ENCODE data around the gene SET.

SET gene

DNA sequence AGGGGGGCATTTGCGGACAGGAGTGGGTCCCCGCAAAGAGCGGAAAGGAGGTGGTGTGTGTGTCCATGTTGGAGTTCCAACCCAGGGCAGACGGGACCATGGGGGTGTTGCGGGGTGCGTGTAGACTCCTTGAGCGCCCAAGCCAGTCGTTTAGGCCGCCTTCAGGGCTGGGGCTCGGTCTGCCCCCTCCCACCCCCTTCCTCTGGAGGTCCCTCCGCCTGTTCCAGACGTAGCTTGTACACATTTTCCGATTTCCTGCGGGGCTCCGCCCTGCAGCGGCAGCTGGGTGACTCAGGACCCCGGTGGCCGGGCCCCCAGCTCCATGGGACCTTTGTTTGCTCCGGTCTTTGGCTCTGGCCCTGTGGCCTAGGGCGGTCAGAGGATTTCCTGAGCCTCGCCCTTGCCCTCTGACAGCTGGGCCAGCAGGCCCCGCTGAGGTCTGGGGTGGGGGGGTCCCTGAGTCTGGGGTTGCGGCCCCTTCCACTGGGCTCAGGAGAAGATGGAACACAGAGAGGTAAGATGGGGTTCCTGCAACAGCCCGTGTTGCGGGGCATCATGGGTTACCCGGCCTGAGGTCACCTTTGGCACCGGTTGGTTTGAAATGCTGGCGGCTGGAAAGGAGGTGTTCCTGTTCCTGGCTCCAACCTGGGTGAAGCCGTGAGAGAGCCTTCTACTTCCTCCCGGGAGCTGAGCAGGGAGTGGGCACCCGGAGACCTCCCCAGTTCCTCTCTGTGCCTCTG is 14.8 kb downstream of the SET start:
- peak in 1 of 2 experiments; percentile 56 for DNase-seq (ENCODE audit: low read depth in 1 of 2, low spot score in 1 of 2)
- TF ChIP-seq, protein P1, sequence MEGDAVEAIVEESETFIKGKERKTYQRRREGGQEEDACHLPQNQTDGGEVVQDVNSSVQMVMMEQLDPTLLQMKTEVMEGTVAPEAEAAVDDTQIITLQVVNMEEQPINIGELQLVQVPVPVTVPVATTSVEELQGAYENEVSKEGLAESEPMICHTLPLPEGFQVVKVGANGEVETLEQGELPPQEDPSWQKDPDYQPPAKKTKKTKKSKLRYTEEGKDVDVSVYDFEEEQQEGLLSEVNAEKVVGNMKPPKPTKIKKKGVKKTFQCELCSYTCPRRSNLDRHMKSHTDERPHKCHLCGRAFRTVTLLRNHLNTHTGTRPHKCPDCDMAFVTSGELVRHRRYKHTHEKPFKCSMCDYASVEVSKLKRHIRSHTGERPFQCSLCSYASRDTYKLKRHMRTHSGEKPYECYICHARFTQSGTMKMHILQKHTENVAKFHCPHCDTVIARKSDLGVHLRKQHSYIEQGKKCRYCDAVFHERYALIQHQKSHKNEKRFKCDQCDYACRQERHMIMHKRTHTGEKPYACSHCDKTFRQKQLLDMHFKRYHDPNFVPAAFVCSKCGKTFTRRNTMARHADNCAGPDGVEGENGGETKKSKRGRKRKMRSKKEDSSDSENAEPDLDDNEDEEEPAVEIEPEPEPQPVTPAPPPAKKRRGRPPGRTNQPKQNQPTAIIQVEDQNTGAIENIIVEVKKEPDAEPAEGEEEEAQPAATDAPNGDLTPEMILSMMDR (IDR thresholded peaks at IDR 0.05; ENCODE audit: insufficient read depth, low read length): no peak
- TF ChIP-seq REST (IDR thresholded peaks at IDR 0.05; ENCODE audit: insufficient replicate concordance, low read depth): no peak
- TF ChIP-seq SPI1 (IDR thresholded peaks at IDR 0.05; ENCODE audit: borderline replicate concordance, low read depth): peak; percentile 26; the same call in 1 of the 2 replicates
- Histone ChIP-seq H3K27ac (replicated peaks) (peak overlapping the region; percentile 33; the same call in 1 of the 2 replicates), H3K27me3 (ENCODE audit: insufficient read depth, poor library complexity, severe bottlenecking) (no peaks in the 10 kb centered on the region), H3K4me3 (replicated peaks; ENCODE audit: insufficient read depth, low read length) (peak overlapping the region; percentile 67)

DNA sequence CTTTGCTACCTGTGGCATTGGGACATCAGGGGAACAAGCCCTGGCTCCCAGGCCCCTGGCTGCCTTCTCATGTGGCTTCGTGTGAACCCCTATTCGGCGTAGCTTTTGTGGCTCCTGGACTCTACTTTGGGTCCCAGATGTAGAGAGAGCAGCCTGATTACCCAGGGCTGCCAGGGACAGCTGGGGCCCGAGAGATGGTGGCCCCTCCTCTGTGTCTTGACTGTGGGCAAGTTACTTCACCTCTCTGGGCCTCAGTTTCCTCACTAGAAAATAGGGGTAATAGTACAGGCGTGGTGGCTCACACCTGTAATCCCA is 15.3 kb downstream of the SET start:
- no peak for DNase-seq (ENCODE audit: low read depth in 1 of 2, low spot score in 1 of 2)
- Histone ChIP-seq H3K27me3 (ENCODE audit: insufficient read depth, poor library complexity, severe bottlenecking) (no peaks in the 10 kb centered on the region), H3K27ac (replicated peaks) (no peak overlapping the region), H3K4me3 (replicated peaks; ENCODE audit: insufficient read depth, low read length) (no peak overlapping the region)
- TF ChIP-seq GABPA (IDR thresholded peaks at IDR 0.05; ENCODE audit: low read depth) (no peak), POLR2AphosphoS5 (IDR thresholded peaks at IDR 0.05; ENCODE audit: low read depth) (no peak), REST (IDR thresholded peaks at IDR 0.05; ENCODE audit: insufficient replicate concordance, low read depth) (no peak), SPI1 (IDR thresholded peaks at IDR 0.05; ENCODE audit: borderline replicate concordance, low read depth) (no peak)
- TF ChIP-seq, protein P1 (IDR thresholded peaks at IDR 0.05; ENCODE audit: insufficient read depth, low read length): no peak

- TF ChIP-seq, protein P1 (IDR thresholded peaks at IDR 0.05; ENCODE audit: insufficient read depth, low read length): no peak
- no peak for TF ChIP-seq REST (IDR thresholded peaks at IDR 0.05; ENCODE audit: insufficient replicate concordance, low read depth)
- no peak for TF ChIP-seq GABPA (IDR thresholded peaks at IDR 0.05; ENCODE audit: low read depth)
- no peak for TF ChIP-seq SPI1 (IDR thresholded peaks at IDR 0.05; ENCODE audit: borderline replicate concordance, low read depth)
- no peak for TF ChIP-seq POLR2AphosphoS5 (IDR thresholded peaks at IDR 0.05; ENCODE audit: low read depth)
- no peak overlapping the region for H3K27ac ChIP-seq (replicated peaks)
- H3K27me3 ChIP-seq (ENCODE audit: insufficient read depth, poor library complexity, severe bottlenecking): no peaks in the 10 kb centered on the region
- no peak for DNase-seq (ENCODE audit: low read depth in 1 of 2, low spot score in 1 of 2)
- H3K4me3 ChIP-seq (replicated peaks; ENCODE audit: insufficient read depth, low read length): no peak overlapping the region
Observed at GRCh38 chr9:128705051-128705965, 16.3 kb downstream of the SET start.

Measured in HL-60 (cell line).